HG03575 (cell line): Measurements from ENCODE around the gene LDLRAD3.

Experiments used
- ATAC-seq: cut with Tn5 transposase; IDR thresholded peaks from one replicate; pipeline ENCODE4 v1.9.1; 2021; ENCODE audit not compliant: unreplicated experiment, insufficient number of reproducible peaks, low FRiP score; ENCODE audit errors: extremely low read depth

LDLRAD3 gene

DNA sequence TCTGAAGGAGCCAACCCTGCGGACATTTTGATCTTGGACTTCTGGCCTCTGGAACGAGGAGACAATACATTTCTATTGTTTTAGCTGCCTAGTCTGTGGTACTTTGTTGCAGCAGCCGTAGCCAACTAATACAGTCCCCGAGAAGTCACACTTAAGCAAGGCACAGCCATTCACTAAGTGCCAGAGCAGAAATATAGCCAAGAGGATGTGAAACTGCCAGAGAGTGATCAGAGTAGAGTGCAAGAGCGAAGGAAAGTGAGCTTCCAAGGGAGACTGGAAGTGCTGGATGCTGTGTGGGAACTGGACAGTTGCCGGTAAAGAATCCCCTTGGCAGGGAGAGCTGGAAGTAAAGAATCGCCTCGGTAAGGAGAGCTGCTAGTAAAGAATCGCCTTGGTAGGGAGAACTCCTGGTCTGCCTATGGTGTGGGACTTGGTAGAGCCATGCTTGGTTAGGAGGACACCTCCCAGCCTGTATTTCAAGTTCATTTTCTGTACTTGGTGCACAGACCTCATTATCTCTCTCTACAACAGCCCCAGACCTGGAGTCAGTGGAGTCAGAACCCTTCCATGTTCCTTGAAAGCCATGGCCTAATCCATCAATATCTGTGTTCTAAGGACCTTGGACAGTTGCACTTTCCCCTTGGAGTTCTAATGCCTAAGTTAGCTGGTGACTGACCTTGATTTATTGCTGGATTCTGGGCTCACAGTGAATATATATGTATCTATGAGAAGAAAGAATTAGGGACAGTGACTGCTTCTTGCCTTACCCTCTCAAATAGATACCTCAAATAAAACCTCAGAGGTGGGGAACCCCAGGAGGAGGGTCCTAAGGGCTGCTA is 162.1 kb downstream of the LDLRAD3 start:
- no peak for ATAC-seq

DNA sequence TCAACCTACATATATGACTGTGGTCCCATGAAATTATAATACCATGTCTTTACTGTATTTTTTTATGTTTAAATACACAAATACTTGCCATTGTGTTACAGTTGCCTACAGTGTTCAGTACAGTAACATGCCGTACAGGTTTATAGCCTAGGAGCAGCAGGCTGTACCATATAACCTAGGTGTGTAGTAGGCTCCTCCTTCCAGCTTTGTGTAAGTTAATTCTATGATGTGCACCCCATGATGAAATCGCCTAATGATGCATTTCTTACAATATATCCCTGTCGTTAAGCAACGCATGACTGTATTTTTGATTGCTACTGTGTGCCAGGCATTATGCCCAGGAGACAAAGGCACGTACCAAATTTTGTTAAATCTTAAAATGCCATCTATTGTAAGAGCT is 163.7 kb downstream of the LDLRAD3 start:
- ATAC-seq = no peak

DNA sequence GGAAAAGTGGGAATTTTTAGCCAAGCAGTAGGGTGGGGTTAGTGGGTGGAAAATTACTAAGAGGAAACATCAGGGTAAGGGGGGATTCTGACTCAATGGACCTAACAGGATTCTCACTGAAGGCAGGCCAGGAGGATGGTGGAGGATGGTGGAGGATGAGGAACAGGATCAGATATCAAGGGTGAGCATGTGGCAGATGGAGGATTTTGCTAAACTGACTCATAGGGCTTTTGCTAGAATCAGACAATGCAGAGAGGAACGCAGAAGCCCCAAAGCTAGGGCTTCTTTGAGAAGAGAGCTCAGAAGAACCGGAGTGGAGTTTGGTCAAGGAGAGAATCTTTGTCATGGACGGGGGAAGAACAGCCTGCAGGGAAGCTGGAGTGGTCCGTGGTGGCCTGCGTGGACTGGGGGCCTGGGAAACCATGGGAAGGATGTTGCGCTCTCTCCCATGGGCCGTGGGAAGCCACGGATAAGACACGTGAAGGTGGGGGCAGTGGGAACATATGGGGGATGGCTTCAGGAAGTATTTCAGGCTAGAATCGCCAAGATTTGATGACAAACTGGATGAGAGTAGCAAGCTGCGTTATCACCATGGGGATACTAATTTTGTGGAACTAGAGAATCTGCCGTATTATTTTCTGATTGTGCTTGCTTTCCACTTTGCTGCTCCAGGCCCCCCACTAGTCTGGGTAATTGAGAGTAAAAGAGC is 165.2 kb downstream of the LDLRAD3 start:
- no peak for ATAC-seq

DNA sequence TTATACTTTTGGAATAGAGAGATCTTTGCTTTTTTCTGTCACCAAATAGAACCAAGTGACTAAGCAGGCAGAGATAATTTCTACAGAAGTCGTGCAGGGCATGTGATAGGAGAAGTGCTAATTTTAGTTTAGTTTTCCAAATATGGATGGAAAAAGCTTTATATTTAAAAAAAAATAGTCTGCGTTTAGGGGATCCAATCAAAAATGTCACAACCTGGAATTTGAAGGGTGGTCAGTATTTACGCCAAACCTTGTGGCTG is 165.7 kb downstream of the LDLRAD3 start:
- no peak for ATAC-seq

DNA sequence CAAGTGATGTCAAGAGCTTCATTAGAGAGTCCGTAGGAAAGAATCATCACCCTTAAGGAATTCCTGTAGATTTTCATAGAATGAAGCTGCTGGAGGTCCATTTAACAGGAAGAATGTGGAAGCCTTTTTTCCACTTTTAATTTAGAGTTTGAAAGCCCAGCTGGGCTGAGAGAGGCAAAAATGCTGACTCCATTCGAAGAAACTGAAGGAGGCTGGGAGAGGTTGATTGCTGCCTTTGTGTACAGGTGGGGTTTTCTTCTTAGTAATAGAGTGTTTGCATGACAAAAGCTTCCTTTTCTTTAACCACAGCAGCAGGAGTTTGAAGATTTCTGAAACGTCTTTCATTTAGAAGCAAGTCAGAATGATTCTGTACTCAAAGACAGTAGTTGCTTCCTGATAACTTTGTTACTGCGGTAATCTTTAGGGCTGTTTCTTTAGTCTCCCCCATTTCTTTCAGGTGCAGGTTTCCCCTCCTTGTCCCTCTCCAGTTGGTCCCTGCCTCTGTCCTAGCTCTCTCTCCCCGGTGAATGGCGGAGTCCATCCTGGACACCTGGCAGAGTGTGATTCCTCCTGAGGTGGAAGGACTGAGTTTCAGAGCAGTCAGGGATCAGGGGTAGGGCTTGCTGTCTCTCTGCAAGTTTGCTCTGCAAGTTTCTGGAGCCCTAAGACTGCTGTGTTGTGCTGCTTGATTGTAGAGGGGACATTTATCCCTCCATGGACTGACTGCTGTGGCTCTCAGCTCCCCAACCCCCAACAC is 166.2 kb downstream of the LDLRAD3 start:
- ATAC-seq = no peak

DNA sequence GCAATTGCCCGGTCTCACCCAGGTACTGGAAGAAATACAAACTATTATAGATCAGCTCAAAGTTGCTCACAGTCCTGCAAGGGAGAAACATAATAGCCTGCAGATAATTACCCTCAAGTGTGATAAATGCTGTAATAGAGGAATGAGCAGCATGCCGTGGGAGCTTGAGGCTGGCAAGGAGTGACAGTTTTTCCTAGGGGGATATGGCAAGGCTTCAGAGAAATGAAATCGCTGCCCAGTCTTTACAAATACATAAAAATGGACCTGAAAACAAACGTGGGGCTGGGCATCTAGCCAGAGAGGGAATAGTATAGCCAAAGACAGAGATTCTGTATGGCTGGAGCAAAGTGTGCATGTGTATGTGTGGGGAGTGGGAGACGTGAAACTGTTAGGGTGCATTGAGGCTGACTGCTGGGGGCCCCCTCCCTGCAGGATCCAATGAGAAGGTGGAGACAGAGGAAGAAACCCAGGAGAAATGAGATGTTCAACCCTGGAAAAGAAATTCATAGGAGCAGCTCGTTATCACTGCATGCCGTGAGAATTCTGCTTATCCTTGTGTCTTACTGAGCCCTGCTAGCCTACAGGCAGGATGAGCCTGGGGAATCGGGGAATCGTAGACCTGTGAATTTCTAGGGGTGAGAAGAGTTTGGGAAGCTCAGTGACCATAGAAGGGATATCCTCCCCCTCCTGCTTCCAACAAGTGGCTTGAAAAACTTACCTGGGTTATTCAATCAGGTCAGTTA is 167.0 kb downstream of the LDLRAD3 start:
- ATAC-seq = no peak

DNA sequence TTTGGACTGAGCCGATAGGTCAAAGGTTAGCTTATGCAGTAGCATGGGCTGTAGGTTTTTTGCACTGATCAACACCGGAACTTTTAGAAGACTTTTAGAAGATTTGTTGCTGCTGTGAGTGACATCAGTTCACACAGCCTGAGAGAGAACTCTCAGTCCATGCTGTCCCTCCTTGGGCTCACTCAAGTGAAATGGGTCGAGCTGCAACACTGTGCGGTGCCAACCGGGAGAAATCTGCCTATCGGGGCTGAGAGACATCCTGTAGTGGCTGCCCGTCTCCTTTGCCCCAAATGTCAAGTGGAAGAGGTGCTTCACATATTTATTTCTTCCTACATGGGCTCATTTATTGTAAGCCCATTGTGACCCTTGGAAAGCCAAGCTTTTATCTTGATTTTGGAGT is 170.2 kb downstream of the LDLRAD3 start:
- no peak for ATAC-seq

DNA sequence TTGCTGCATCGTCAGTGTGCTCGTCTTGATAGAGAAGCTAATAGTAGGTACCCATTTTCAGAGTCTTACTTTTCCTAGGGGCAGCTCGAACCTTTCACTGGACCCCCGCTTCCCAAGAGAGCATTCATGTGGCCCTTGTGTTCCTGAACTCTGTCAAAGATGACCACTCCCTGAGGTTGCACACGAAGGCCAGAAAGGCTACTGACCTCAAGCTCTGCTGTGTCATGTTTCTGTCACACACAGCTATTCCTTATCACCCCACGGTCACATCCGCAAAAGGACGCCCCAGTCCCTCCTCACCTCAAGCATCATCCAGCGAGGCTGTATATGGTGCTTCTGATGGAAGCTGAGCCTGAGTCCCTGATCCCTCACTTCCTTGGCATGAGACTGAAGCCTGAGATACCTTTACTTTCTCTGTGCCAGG is 171.5 kb downstream of the LDLRAD3 start:
- no peak for ATAC-seq

DNA sequence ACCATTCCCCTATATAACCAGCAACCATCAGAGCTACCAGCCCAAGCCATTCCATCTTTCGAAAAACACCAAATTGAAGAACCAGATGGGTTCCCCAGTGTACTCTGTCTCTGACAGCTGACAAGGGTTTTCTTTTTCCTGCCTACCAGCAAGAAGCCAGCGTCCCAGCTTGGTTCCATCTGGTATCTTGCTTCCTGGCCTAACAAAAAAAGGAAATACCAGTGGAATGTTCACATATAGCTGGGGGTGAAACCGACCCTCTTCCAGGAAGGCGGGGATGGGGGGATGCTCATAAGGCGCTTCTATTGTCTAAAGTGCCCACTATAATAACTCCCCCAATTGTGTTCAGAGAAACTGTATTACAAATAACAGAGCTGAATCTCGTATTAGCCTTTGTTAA is 172.3 kb downstream of the LDLRAD3 start:
- ATAC-seq = no peak

DNA sequence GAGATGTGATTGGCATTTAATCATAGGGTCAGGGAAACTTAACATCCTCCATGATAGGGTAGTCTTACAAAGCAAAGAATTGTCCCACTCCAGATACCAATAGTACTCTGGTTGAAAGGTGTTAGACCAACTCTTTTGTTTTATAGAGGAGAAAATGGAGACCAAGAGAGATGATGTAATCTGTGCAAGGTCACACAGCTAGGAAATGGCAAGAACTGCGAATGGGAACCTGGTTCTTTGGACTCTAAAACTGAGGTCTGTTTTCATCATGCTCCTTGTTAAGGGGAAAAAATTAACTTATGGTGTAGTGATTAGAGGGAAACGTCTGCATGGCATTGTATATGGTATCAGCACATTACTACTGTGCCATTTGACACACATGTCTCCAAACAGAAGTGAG is 174.2 kb downstream of the LDLRAD3 start:
- no peak for ATAC-seq

DNA sequence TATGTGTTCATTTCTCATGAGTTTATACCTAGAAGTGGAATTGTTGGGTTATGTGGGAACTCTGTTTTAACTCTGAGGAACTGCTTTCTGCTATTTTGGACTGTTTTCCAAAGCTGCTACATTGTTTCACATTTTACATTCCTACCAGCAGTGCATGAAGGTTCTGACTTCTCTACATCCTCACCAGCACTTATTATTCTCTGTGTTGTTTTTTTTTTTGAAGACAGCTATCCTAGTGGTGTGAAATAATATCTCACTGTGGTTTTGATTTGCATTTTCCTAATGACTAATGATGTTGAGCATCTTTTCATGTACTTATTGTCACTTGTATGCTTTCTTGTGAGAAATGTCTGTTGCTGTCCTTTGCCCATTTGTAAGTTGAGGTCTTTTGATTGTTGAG is 175.4 kb downstream of the LDLRAD3 start:
- ATAC-seq = no peak

DNA sequence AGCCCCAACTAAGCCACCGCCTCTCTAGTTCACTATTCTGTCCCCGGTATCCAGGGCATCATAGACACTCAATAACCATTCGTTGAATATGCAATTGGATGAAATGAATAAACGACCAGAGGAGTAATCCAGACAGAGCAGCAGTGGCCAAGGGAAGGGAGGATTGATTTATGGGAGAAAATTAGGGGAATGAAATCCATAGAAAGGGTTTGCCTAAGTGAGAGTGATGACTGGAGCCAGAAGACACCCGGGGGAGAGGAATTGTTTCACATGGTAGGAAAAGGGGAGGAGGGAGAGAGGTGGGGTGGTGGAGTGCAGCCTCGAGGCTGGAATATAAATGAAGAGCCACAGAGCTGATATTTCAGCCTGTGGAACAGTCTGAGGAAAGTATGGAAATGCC is 177.2 kb downstream of the LDLRAD3 start:
- ATAC-seq = no peak

DNA sequence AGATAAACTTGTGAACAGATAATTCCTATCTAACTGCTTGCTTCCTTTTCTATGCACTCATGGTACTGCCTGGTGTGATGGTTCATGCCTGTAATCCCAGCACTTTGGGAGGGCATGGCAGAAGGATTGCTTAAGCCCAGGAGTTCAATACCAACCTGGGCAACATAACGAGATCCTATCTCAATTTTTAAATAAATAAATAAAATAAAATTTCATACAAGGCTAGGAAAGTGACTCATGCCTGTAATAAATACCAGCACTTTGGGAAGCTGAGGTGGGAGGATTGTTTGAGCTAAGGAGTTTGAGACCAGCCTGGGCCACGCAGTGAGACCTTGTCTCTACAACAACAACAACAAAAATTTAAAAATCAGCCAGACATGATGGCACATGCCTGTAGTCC is 178.8 kb downstream of the LDLRAD3 start:
- no peak for ATAC-seq

DNA sequence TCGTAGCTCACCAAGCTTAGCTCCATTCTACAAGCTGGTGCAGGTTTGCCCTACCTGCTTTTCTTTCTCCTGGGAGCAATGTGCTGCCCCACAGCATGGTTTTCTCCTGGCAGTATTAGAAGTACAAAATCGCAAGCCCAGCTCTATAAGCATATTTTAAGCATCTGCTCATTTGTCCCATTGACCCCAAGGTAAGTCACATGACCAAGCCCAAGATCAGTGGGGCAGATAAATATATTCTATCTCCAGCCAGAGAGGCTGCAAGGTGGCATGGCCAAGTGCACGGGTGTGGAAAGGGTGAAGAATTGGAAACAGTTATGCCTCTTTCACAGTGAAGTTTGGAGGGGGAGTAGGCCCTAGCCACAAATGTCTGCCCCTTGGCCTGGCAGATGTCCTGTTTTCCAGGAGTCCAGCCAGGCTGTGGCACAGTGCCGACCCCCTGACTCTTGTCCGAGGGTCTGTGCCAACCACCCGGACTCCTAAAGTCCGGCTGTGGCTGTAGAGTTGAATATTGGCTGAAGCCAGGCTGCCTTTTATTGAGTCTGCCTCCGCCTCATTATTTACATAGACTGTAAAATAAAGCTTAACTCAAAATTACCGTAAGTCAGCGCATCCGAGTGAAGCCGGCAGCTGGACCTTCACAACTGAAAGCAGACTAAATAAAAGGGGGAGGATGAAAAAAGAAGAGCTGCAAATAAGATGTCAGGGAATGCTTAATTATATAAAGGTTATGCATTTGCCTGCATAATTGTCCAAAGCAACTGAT is 179.7 kb downstream of the LDLRAD3 start:
- ATAC-seq = no peak

DNA sequence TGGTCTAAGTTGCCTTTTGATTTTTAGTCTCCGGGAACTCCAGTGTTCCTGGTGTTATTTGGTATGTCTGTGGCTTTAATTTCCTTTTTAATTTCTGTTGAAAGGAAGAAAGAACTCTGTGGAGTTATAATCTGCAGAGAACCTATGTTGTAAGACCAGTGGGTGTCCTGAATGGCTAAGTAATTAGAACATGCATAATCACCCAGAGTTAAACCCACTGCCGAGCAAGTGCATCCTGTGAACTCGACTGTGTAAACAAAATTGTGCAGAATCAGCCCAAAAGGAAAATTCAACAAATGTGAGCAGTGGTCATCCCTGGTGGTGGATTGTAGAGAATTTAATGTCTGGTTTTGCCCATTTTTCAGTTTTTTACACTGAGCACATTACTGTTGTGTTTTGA is 182.8 kb downstream of the LDLRAD3 start:
- no peak for ATAC-seq

DNA sequence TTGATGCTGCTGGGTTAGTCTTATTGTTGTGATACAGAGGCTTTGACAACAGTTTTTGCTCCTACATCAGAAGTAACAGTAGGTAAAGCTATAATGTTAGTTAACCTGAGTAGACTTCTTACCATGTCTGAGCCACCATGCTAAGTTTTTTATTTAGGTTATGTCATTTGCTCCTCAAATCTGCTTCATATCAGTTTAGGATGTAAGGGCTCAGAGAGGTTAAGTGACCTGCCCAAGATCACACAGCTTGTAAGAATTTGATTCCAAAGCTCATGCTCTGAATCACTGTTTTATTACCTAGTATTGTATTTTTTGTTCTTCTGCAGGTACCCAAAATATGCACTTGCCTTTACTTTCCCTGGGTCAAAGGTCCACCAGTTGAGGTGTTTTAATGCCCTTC is 183.7 kb downstream of the LDLRAD3 start:
- no peak for ATAC-seq

DNA sequence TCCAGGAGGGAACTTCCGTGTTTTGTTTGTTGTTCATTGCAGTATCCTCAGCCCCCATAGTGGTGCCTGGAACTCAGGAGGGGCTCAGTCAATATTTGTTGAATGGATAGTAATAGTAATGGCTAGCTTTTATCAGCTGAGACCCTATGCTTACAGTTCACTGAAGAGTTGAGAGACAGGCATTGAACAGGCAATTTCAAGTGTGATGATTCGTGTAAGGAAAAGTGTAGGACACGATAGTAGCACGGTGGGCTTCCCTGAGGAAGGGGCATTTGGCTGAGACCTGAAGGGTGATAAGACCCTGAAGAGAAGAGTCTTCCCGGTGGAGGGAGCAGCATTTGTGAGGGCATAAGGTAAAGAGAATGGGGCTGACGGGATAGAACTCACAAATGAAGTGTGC is 186.1 kb downstream of the LDLRAD3 start:
- no peak for ATAC-seq

DNA sequence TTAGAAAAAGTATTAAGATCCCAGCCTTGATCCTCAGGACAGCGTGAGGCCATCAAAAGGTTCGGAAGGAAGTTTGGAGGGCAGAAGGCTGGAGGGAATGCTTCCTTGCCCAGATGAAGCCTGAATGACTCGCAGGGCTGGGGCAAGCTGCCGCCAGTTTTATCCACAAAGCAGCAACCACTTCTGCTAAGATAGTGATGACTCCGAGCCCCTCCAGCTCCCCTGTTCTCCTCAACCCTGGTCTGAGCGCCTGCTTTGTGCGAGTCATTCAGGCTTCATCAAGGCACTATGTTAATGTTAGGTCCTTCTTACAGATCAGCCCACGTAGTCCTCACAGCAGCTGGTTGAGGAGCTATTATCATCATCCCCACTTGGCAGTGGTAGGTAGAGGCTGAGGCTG is 186.5 kb downstream of the LDLRAD3 start:
- ATAC-seq = no peak
